ENCODE results near the gene PHACTR1.

GRCh38 chr6:12666886-12667285 is 49.7 kb upstream of the PHACTR1 start:
- TF ChIP-seq CTCF (IDR thresholded peaks at IDR 0.05; ENCODE audit: low read depth, low read length), result no peak
- no peak for TF ChIP-seq EZH2phosphoT487 (IDR thresholded peaks at IDR 0.05; ENCODE audit: low read depth)

All from OCI-LY3 (cell line).